K562 (cell line): ENCODE measurements around the gene WASHC4. TPM values are rescaled to one million over a fixed set of nuclear protein-coding genes. Genes with fewer than 3 reads are reported as not detected.
A peak's percentile ranks its signal among the peaks of the same experiment; 100 is the strongest.

Experiments
- RBM34 ChIP-seq: fragments of 200-400 bp; formaldehyde crosslinking; IDR thresholded peaks from 2 replicates; pipeline ENCODE4 v1.6.1; 2018; ENCODE audit warnings: low read length, borderline replicate concordance; ENCODE audit not compliant: insufficient read depth
- REST ChIP-seq, 2 experiments: fragments of 450-650 bp; formaldehyde crosslinking in 1 of 2; IDR thresholded peaks; 2 replicates each; pipeline versions ENCODE4 v1.4.0 to v1.6.1; 2014 to 2020; ENCODE audit warnings: mild to moderate bottlenecking in 2 of 2, borderline replicate concordance in 1 of 2, low read depth in 1 of 2
- polyA plus RNA-seq, 8 experiments: library from polyadenylated mRNA; depleted of rRNA in 4 of 8; stranded (reverse) in 5 of 8; unstranded in 3 of 8; fragments of >200 nt; fragmentation: Nextera tagmentation in 2 of 8; fragmentation: Illumina TruSeq in 1 of 8; extraction: Ambion mirVana in 2 of 8; extraction: Trizol in 1 of 8; gene quantifications; 2 replicates each; pipeline versions ENCODE4 v1.2.1 to v1.2.3, GENCODE V29; 2011 to 2014; ENCODE audit warnings: inconsistent platforms in 1 of 8, missing spikeins in 1 of 8
- total RNA-seq, 7 experiments: library from RNA; depleted of rRNA in 6 of 7; stranded (reverse); fragments of >200 nt in 6 of 7; fragmentation: Illumina TruSeq in 2 of 7; extraction: Trizol in 2 of 7; gene quantifications; 2 replicates each; pipeline versions ENCODE4 v1.2.1 to v1.2.3, GENCODE V29; 2011 to 2021; ENCODE audit warnings: low replicate concordance in 1 of 7

WASHC4 gene
- total and polyA plus RNA-seq, 9 of the 15 experiments (the other 6 are each of a cell fraction or from before 2014, with no cell fraction given), result 12.5 to 38.5 (median 21.3) TPM

- TF ChIP-seq REST (IDR thresholded peaks at IDR 0.05; ENCODE audit: borderline replicate concordance) (peak; percentile 73), REST (CRISPR knock-in tag; IDR thresholded peaks at IDR 0.05; ENCODE audit: low read depth) (no peak), RBM34 (no peak)
These were observed 2.1 kb downstream of the WASHC4 start (continued) for GRCh38 chr12:105109465-105110212.
